Keratinocyte (primary cell): Measurements from ENCODE around the gene SLC5A2. TPM values are rescaled to one million over a fixed set of nuclear protein-coding genes. Genes with fewer than 3 reads are reported as not detected.

ENCODE experiments used
- DNase-seq: peaks from one replicate; pipeline ENCODE4 v3.0.0-alpha.2; 2011; ENCODE audit warnings: low read depth, missing footprints, low spot score
- FAIRE-seq: peaks from 2 replicates; lab custom pipeline; 2011; peaks lifted over from hg19 to GRCh38; lab: Jason Lieb, UNC
- H2AFZ ChIP-seq: 2 replicates; pipeline ENCODE4 v1.6.0; 2012; ENCODE audit warnings: low read length, control low read depth, inconsistent platforms; ENCODE audit not compliant: control insufficient read depth
- H3K27ac ChIP-seq: 2 replicates; pipeline ENCODE4 v1.5.1; 2011; ENCODE audit warnings: low read length; ENCODE audit not compliant: control insufficient read depth, insufficient read depth
- H3K27me3 ChIP-seq: 3 replicates; pipeline ENCODE4 v1.6.0; 2011; ENCODE audit warnings: low read length; ENCODE audit not compliant: control insufficient read depth, insufficient read depth; ENCODE audit errors: extremely low read depth
- H3K36me3 ChIP-seq, 2 experiments: 2 replicates in 1 of 2; 3 replicates in 1 of 2; pipeline ENCODE4 v1.5.1; 2011; ENCODE audit warnings: low read length in 2 of 2, mild to moderate bottlenecking in 1 of 2; ENCODE audit not compliant: control insufficient read depth in 2 of 2, insufficient read depth in 2 of 2; ENCODE audit errors: extremely low read depth in 1 of 2
- H3K4me1 ChIP-seq: 3 replicates; pipeline ENCODE4 v1.5.1; 2011; ENCODE audit warnings: low read length; ENCODE audit not compliant: control insufficient read depth, insufficient read depth; ENCODE audit errors: extremely low read depth
- H3K4me2 ChIP-seq: 3 replicates; pipeline ENCODE4 v1.6.0; 2011; ENCODE audit warnings: low read depth, low read length; ENCODE audit not compliant: control insufficient read depth, insufficient read depth; ENCODE audit errors: extremely low read depth
- H3K4me3 ChIP-seq, 3 experiments: fragments of 200-600 bp in 1 of 3; sonication (generic) in 1 of 3; 2 replicates in 2 of 3; 3 replicates in 1 of 3; pipeline ENCODE4 v1.5.1; 2011 to 2016; ENCODE audit warnings: low read length in 3 of 3, mild to moderate bottlenecking in 3 of 3, control low read depth in 2 of 3, inconsistent platforms in 1 of 3, low read depth in 1 of 3, mixed read lengths in 1 of 3, mixed run types in 1 of 3, moderate library complexity in 1 of 3; ENCODE audit not compliant: control insufficient read depth in 2 of 3, insufficient read depth in 2 of 3; ENCODE audit errors: extremely low read depth in 1 of 3
- H3K79me2 ChIP-seq: 2 replicates; pipeline ENCODE4 v1.6.0; 2012; ENCODE audit warnings: low read length; ENCODE audit not compliant: control insufficient read depth, insufficient read depth
- H3K9ac ChIP-seq: 3 replicates; pipeline ENCODE4 v1.6.0; 2011; ENCODE audit warnings: low read length; ENCODE audit not compliant: control insufficient read depth, insufficient read depth; ENCODE audit errors: extremely low read depth
- H3K9me1 ChIP-seq: 3 replicates; pipeline ENCODE4 v1.6.0; 2011; ENCODE audit warnings: low read length; ENCODE audit not compliant: control insufficient read depth, insufficient read depth; ENCODE audit errors: extremely low read depth
- H3K9me3 ChIP-seq: 2 replicates; pipeline ENCODE4 v1.5.1; 2012; ENCODE audit warnings: low read depth, low read length; ENCODE audit not compliant: control insufficient read depth
- H4K20me1 ChIP-seq: 3 replicates; pipeline ENCODE4 v1.6.0; 2011; ENCODE audit warnings: low read length; ENCODE audit not compliant: control insufficient read depth, insufficient read depth; ENCODE audit errors: extremely low read depth
- EZH2 ChIP-seq: IDR thresholded peaks from one replicate; pipeline ENCODE4 v1.6.1; 2012; ENCODE audit warnings: inconsistent platforms, mild to moderate bottlenecking, low read length, moderate library complexity
- dilution Hi-C: fragments of 300-500 bp; cut with MboI; formaldehyde crosslinking; loops from one replicate; pipeline ENCODE4 v1.7.0; 2020; ENCODE audit warnings: low sequenced_read_pairs; ENCODE audit not compliant: extremely low pct_ligation_motif_present
- polyA plus RNA-seq, 5 experiments: library from polyadenylated mRNA; depleted of rRNA in 3 of 5; stranded (reverse) in 3 of 5; stranded (forward) in 1 of 5; unstranded in 1 of 5; fragments of >200 nt; gene quantifications; 1 replicate in 1 of 5; 2 replicates in 3 of 5; 3 replicates in 1 of 5; pipeline versions ENCODE4 v1.2.1 to v1.2.3, GENCODE V29; 2011 to 2012; ENCODE audit warnings: missing spikeins in 2 of 5, low read depth in 1 of 5, low replicate concordance in 1 of 5
- TF ChIP-seq, protein P1 (sequence below), 3 experiments: IDR thresholded peaks in 1 of 3; conservative IDR thresholded peaks in 1 of 3; optimal IDR thresholded peaks in 1 of 3; 2 replicates in 2 of 3; 3 replicates in 1 of 3; pipeline versions ENCODE3 to v1.5.1; 2011; ENCODE audit warnings: low read length in 3 of 3, mild to moderate bottlenecking in 3 of 3, moderate library complexity in 2 of 3, control low read depth in 1 of 3, inconsistent platforms in 1 of 3; ENCODE audit not compliant: insufficient read depth in 2 of 3; ENCODE audit errors: extremely low read depth in 1 of 3

The SLC5A2 gene
- polyA plus RNA-seq, 1 donor (not counting 4 experiments of a cell fraction or from before 2014, with no cell fraction given), result not detected

DNA sequence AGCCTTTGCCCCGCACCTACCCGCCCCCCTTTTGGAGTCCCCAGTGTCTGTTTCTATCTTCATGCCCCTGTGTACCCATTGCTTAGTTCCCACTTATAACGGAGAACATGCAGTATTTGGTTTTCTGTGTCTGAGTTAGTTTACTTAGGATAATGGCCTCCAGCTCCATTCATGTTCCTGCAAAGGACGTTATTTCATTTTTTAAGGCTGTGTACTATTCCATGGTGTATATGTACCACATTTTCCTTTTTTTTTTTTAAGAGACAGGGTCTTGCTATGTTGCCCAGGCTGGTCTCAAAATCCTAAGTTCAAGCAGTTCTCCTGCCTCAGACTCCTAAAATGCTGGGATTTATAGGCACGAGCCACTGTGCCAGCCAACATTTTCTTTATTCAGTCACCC is 15.1 kb upstream of the SLC5A2 start:
- FAIRE-seq (no peak), DNase-seq (no peak)
- H3K79me2 ChIP-seq, result no peaks in the 10 kb centered on the region
- TF ChIP-seq EZH2, result no peak
- TF ChIP-seq, protein P1, sequence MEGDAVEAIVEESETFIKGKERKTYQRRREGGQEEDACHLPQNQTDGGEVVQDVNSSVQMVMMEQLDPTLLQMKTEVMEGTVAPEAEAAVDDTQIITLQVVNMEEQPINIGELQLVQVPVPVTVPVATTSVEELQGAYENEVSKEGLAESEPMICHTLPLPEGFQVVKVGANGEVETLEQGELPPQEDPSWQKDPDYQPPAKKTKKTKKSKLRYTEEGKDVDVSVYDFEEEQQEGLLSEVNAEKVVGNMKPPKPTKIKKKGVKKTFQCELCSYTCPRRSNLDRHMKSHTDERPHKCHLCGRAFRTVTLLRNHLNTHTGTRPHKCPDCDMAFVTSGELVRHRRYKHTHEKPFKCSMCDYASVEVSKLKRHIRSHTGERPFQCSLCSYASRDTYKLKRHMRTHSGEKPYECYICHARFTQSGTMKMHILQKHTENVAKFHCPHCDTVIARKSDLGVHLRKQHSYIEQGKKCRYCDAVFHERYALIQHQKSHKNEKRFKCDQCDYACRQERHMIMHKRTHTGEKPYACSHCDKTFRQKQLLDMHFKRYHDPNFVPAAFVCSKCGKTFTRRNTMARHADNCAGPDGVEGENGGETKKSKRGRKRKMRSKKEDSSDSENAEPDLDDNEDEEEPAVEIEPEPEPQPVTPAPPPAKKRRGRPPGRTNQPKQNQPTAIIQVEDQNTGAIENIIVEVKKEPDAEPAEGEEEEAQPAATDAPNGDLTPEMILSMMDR (optimal IDR thresholded peaks at IDR 0.05 in 1 of 3, IDR thresholded peaks at IDR 0.05 in 1 of 3, conservative IDR thresholded peaks at IDR 0.05 in 1 of 3; ENCODE audit: extremely low read depth in 1 of 3, insufficient read depth in 2 of 3, low read length in 3 of 3), result no peak
- H3K27me3 ChIP-seq, result no peaks in the 10 kb centered on the region
- no peak overlapping the region for H3K27ac ChIP-seq
- no peaks in the 10 kb centered on the region for H3K9me1 ChIP-seq
- H3K9ac ChIP-seq, result no peak overlapping the region
- no peak overlapping the region for H2AFZ ChIP-seq
- H3K4me3 ChIP-seq, result no peak overlapping the region
- dilution Hi-C loops, result no loop called here
- no peaks in the 10 kb centered on the region for H3K9me3 ChIP-seq
- no peaks in the 10 kb centered on the region for H4K20me1 ChIP-seq
- no peak overlapping the region for H3K4me2 ChIP-seq
- peaks cover 2 to 16% of the 10 kb centered on the region in 2 experiments for H3K36me3 ChIP-seq
- H3K4me1 ChIP-seq, result peaks cover 3% of the 10 kb centered on the region

DNA sequence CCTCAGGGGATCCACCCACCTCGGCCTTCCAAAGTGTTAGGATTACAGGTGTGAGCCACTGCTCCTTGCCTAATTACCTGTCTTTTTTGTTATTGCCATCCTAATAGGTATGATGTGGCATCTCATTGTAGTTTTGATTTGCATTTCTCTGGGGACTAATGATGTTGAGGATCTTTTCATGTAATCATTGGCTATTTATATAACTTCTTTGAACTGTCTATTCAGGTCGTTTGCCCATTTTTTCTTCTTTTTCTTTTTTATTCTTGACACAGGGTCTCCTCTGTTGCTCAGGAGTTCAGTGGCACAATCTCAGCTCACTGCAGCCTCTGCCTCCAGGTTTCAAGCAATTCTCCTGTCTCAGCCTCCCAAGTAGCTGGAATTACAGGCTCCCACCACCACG is 12.3 kb upstream of the SLC5A2 start:
- Histone ChIP-seq H4K20me1 (no peaks in the 10 kb centered on the region), H3K4me1 (peaks cover 3% of the 10 kb centered on the region), H3K9me1 (no peaks in the 10 kb centered on the region), H3K9ac (no peak overlapping the region), H3K4me2 (no peak overlapping the region), H3K79me2 (no peaks in the 10 kb centered on the region), H3K4me3 (no peak overlapping the region), H3K27me3 (no peaks in the 10 kb centered on the region), H3K9me3 (no peaks in the 10 kb centered on the region), H3K27ac (no peak overlapping the region), H3K36me3 (peaks cover 0 to 12% of the 10 kb centered on the region in 2 experiments), H2AFZ (no peak overlapping the region)
- DNase-seq (no peak), FAIRE-seq (no peak)
- dilution Hi-C loops, result no loop called here
- TF ChIP-seq, protein P1 (optimal IDR thresholded peaks at IDR 0.05 in 1 of 3, IDR thresholded peaks at IDR 0.05 in 1 of 3, conservative IDR thresholded peaks at IDR 0.05 in 1 of 3; ENCODE audit: extremely low read depth in 1 of 3, insufficient read depth in 2 of 3, low read length in 3 of 3), result no peak
- no peak for TF ChIP-seq EZH2
